Dermis microvascular lymphatic vessel endothelial cell (primary cell): ENCODE results near the gene NDNF. TPM values are rescaled to one million over a fixed set of nuclear protein-coding genes. Genes with fewer than 3 reads are reported as not detected.

Source experiments
- DNase-seq, 2 donors: peaks; one replicate each; pipeline versions ENCODE4 v3.0.0 to v3.0.0-alpha.2; 2010; ENCODE audit warnings: low read depth in 2 of 2
- total RNA-seq: library from RNA; depleted of rRNA; stranded (reverse); fragments of >200 nt; gene quantifications from 2 replicates; pipeline ENCODE4 v1.2.1, GENCODE V29; 2014

The NDNF gene
- total RNA-seq, 1 donor from 2014 or later, result 1.8 TPM

DNA sequence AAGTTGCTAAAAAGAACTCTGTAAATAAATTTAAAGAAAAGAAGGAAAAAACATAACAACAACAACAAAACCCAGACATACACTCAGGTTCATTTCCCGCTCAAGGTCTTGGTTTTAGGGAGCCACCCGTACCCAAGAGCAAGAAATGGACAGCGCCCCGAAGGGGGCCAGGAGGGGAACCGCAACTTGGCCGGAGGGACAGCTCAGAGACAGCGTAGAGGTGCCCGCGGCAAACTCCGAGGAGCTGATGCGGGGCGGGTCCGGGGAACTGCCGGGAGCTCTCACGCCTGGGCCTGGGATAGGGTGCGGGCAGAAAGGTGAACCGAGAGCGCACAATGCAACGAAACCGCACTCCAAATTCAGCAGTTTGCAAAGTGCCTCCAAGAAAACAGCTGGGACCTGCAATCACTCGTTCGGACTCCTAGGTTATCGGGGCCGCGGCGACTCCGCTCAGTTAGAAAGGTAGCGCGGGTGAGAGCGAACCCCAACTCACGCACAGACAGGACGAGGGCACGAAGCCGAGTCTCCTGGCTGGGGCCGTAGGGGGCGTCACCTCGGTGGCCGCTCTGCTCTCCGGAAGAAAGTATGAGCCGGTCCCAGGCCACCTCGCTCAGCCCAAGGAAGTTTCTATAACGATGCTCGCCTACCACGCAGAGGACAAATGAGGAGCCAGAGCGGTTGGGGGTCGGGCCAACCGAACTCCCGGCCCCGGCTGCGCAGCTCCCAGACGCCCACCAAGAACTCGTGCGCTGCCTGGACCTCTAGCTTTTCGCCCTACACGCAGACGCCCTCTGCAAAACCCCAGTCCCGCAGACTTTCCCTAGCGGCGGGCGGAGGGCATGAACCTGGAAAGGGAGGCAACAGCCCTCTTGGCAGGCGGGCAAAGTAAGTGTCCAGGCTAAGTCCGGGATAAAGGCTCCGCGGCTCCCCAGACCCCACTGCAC is 1.4 kb downstream of the NDNF start:
- DNase-seq, result peak in 1 of 2 donors; percentile 9

DNA sequence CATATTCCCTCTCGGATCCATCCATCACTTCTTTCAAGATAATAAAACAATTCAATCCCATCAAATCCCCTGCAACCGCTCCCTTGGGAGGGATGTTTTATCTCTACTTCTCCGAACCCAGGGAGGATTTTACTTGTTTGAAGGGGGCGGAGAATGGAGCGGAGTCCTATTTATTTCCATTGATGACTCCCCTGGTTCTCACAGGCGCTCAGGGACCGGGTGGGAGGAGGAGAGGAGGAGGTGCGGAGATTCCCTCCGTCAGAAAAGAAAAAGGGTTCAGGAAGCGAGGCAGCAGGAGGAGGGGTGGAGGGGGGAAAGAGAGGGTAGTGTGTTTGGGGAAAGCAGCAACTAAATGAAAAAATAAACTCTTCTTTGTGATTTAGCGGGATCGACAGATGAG is 2.1 kb downstream of the NDNF start:
- no peak for DNase-seq

DNA sequence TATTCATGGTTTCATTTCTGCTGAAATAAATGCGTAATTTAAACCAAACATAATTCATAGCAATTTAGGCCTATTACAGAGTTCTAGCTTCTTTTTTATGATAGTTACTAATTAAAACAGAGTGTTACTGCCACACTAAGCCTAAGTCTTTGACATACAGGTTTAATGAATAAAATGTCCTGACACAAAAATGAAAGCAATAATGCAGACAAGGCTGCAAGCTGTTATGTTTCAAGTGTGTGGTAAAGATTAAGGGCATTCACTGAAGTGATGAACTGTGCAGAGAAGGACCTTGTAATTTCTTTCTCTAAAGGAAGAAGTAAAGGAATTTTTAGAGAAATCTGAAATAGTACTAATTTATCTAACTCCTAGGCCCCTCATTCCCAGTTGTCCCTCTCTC is 2.9 kb downstream of the NDNF start:
- DNase-seq, result no peak

DNA sequence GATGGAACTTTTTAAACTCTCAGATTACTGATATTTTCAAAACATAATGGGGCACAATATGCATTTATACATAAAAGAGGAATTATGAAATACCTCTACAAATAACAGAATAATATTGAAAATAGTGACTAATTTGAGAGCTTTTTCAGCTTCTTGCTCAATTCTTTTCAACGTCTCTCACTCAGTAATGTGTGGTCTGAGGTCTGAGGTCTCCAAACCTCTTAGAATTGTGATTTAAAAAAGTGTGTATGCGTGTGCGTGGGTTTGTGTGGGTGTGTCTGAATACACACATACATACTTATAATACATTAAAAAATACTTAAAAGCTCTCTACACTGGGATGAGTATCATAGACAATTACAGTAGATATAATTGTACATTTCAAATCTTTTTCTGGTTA is 7.9 kb downstream of the NDNF start:
- no peak for DNase-seq

DNA sequence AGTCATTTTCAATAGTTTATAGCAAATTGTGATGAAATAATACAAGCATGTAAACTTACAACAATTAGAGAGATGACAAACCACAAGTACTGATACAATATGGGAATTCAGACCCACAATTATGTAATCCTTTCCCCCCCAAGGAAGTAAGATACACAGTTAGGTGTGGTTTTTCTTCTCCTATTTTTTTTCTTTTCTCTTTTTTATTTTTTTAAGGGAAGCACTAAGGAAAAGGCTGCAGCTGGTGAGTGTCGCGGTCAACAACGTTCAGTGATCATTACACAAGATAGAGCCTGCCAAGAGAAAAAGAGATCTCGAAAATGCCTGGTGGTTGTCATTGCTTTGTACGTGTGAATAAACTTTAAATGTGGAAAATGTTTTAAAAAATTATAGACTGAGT is 9.8 kb downstream of the NDNF start:
- no peak for DNase-seq

DNA sequence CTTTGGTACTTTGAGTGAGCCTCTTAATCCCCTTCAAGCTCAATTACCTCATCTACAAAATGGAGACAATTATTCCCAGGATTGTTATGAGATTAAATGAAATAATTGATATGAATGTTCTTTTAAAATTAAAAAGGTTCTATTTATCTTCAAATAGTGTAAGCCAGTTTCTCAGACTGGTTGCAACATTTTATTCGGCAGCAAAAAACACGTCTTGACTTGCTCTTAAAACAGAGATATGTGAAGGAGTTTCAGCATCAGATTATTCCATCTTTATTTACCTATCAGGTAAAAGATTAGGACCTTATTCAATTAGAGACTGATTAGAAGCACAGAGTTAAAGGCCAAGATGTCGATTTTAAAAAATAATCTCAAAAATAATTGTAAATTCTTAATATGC is 10.5 kb downstream of the NDNF start:
- DNase-seq, result no peak

DNA sequence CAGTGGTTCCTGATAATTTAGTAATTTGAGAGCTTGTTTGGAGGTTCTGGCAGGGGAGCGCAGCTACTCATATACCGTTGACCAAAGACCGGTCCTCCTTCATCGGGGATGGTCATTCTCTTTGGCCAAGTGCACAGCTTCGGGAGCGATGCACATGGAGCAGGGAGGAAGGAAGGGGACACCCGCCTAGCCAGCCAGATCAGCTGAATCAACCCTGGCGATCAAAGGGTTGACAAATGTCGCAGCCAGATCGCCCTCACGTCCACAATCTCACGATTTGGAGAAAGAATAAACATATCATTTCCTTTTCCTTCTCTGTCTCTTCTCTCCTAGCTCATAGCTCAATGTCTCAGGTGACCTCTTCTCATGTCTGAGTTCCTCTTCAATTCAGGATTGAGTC is 11.1 kb downstream of the NDNF start:
- DNase-seq, result no peak

DNA sequence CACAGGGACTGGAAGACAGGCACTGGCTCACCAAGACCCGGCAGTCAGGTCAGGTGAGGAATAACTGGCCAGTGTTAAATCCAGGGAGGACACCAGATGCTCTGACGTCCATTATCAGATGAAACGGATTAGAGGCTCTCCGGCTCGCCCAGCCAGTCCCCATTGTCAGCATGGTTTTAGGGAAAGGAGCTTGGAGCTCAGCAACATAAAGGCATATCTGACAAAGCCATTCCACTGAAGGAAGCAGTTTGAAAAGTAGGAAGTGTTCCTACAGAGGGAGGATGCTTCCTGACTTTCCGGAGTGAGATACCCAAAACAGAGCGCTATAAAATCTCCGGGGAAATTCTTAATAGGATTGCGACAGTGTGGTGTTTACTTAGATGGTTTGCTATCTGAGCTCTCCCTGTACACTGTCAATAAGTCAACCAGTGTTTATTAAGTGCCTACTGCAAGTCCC is 14.8 kb downstream of the NDNF start:
- DNase-seq, result peak in 1 of 2 donors; percentile 12

DNA sequence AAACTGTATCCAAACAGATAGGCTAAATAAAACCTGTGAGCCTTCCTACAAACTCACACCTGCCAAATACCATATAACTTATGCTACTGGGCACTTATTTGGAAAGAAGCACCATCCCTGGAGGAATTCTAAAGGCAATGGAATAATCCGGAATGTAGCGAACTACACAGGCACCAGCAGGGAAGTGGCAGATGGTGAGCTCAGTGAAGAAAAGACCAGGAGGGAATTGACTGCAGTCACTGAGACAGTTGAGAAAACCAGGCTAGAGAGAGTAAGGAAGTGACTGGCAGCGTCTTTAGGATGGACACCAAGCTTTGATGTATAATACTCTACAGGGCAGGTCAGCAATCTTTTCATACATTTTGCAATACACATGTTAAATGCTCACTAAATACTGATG is 16.3 kb downstream of the NDNF start:
- DNase-seq, result no peak

DNA sequence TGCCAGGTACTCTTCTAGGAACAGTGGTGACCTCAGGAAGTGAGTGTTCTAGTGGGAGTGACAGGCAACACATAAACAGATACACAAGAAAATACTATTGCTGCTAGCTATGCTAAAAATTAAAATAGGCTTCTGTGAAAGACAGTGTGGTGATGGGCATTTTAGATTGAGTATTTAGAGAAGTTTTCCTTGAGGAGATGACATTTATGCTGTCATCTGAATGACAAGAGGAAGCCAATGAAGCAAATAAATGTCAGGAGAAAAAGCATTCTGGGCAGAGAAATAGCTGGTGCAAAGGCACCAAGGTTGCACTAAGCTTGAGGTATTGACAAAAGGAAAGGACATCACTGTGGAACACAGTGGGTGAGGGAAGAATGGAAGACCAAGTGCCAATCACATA is 18.0 kb downstream of the NDNF start:
- no peak for DNase-seq

DNA sequence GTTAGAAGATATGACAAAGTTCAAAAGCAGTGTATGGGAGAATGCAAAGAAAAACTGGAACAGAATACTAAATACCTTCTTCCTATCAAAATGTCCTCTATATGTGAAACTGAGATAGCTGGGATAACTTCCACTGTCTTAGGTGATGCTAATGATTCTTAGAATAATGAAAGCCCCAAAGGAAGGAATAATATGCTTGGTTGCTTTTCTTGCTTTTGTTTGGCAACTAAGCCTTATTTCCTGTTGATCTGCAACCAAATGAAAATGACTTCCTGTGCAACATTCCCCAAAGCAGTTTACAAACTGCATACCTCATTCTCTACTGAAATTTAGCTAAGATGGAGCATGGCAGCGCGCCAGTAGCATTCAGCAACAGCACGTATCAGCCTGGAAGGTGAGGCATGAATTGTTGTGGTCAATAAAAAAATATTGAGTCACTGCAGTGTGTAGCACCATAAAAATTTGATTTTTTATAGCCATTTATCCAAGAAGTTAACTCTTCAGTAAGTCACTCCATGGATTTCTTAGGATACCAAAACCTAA is 18.7 kb downstream of the NDNF start:
- no peak for DNase-seq

DNA sequence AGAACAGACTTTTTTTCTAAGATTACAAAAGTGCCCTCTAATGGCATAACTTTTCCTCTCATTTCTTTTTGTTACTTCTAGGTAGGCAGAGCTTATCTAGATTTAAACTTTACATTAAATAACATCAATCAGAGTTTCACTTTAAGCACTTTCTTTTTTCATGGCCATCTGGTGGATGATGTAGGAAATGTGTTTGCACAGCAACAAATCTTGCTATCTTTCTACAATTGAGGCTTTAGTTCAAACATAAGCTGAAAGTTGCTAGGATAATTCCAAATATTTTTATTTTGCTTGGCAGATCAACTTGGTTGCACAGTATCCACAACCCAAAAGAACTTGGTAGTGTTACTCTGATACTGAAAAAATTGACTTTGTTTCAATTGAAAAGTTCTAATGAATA is 22.0 kb downstream of the NDNF start:
- no peak for DNase-seq

DNA sequence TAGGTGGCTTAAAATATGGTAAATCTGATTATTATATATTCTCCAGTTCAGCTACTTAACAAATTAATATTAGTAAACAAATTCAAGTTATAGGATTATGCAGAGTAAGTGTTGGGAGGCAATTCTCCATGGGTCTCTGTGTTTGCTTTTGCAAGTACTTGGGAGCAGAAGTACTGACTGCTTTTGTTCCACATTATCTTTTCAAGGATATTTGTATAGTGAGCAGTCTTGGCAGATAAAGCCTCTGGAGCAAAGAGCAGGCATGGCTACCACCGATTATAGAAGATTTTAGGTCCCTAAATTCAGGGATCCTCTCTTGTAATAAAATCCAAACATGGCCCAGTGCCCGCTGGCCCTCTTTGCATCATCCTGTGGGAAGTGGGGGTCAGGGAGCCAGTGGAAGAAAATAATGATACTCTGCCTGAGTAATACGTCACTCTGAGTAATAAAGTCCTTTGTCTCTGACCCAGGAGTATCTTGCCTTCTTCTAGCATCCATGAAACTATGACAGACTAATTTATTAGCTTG is 23.2 kb downstream of the NDNF start:
- no peak for DNase-seq

DNA sequence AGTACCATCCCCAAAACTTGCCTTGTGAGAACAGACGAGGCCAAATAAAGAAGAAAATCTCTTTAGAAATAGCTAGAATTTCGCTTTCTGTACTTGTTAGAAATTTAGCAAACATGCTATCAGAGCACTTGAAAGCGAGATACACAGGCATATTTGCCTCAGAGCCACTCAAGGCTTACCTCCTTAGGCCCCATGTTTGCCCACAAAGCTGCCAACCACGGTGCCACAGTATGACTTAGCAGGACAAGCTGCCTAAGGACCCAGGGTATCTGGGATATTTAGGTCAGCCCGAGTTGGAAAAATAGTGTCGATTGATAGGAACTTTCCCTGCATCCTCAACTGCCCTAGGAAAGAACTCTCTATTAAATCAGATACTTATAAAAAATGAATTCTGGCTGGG is 24.2 kb downstream of the NDNF start:
- no peak for DNase-seq

DNA sequence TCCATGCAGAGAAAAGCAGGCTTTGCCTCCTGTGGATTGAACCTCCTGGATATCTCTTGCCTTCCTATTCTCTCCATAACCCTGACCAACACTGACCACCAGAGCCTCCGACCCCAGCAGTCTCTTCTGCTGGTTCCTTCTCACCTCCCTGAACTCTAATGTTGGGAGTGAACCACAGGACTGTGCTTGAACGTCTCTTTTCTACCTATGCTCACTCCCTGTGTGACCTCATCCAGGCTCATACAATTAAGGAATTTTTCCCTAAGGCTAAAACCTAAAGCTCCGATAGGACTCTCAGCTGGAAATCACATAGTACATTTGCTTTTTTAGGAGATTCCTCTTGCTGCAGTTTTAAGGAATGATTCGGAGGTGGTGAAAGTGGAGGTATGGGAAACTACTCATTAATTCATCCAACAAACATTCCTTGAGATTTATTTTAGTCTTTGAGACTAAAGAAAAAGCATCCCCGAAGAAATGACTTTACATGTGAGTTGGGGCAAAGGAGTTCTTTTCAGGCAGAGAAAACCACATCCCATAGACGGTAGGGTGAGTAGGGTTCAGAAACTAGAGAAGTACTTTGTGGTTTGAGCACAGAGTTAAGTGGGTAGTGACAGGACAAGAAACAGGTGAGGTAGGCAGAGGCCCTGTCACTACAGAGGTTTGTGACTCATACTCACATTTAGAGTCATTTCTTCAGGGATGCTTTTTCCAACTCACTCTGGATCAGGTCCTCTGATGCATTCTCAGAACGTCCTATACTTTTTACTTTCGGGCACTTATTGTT is 30.8 kb downstream of the NDNF start:
- DNase-seq, result no peak

DNA sequence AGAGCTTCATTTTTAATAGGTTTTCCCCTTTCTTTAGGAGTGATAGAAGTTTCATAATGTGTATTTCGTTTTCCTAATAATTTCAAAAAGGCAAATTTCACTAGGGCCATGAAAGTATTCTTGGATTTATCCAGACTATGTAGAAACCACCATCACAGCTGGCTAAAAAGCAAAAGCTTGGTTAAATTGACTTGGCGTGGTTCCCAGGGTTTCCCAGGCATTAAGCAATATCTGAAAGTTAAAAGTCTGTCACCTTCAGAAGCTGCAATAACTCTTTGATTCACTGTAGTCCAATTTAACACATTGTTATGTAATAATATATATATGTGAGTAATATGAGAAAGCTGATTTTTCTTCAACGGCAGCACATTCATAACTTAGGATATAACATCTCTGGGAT is 38.3 kb downstream of the NDNF start:
- no peak for DNase-seq

DNA sequence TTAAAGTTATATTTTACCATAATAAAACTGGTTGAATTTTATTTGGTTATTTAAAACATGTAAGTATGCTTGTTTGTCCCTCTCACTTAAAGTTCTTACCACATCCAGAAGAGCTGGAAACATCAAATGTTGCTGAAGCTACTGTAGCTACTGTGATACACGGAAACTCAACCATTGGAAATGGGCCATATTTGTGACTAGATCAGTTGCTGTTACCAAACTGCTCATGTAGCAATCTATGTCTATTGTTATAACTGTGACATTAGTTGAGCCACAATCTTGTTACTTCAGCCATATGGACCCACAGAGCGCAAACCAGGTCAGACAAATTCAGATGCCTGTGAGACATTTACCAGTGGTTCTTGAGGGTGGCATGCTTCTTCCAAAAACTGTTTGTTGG is 41.6 kb downstream of the NDNF start:
- DNase-seq, result no peak

DNA sequence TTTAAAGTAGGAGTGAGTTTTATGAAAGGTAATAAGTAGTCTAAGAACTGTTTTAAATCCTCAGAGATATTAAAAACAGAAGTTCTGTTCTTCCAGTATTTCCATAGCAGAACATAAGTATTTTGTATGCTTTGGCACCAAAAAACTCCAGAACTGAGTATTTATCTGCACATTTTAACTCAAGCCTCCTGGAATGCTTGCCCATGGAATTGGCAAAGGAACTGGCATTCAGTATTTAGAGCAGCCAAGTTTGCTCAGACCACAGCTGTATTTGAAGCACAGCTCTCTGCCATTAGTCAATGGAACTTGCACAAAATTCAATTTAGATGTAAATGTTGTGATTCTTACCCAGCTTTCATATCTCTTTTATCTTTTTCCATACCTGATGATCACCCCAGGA is 42.2 kb downstream of the NDNF start:
- DNase-seq, result no peak

DNA sequence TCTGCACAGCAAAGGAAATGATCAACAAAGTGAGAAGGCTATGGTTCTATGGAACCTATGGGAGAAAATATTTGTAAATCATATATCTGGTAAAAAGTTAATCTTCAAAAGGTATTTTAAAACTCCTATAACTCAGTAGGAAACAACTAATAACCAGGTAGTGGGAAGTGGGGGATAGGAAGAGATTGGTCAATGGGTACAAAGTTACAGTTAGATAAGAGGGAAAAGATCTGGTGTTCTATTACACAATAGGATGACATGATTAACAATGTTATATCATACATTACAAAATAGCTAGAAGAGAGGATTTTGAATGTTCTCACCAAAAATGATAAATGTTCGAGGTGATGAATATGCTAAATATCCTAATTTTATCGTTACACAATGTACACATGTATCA is 46.3 kb downstream of the NDNF start:
- no peak for DNase-seq

DNA sequence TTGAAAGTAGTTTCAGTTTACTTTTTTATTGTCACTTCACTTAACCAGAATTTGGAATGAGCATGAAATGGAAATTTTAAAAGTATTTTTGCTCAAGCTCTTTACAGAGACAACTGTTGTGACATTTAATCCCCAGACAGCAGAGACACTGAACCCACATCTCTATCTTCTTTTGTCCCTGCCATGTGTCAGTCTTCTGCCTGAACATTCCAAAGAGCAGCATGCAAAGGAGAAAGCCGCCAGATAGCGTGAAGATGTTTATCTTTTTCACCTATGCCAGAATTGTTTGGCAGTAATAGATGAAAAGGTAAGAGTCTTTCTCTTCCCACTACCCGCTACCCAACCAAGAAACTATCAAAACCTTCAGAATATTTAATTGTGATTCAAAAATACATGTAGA is 46.8 kb downstream of the NDNF start:
- no peak for DNase-seq

DNA sequence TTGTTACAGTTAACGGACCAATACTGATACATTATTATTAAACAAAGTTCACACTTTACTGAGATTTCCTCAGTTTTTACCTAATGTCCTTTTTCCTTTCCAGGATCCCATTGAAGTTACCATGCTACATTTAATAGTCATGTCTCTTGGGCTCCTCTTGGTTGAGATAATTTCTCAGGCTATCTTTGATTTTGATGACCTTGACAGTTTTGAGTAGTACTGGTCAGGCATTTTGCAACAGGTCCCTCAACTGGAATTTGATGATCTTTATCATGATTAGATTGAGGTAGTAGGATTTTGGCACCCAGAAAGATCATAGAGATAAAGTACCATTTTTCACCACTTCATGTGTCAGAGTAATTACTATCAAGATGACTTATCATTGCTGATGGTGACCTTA is 53.8 kb downstream of the NDNF start:
- no peak for DNase-seq

DNA sequence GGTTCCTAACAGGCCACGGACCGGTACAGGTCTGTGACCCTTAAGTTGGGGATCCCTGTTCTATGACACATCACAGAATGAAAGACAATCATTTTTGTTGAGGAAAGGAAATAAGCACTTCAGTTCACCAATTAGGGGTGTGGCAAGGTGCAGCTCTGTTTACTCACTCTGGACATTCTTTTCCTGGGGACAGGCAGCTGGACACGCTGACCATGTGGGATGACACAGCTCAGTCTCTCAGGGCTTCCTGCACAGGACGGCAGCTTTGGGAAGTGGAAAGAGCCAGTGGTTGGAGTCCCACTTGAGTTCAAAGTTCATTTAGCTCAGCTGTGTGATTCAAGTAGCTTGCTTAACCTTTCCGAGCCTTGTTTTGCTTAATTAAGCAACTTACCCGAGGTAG is 55.7 kb downstream of the NDNF start:
- no peak for DNase-seq
